DMS79 (cell line): ENCODE data around the gene PAPPA2.

Experiments
- DNase-seq: peaks from one replicate; lab custom pipeline; 2025; lab: John Stamatoyannopoulos, UW

Gene PAPPA2

GRCh38 chr1:176854758-176855745 lies 392.1 kb downstream of the PAPPA2 start:
- DNase-seq, result no peak

DNA sequence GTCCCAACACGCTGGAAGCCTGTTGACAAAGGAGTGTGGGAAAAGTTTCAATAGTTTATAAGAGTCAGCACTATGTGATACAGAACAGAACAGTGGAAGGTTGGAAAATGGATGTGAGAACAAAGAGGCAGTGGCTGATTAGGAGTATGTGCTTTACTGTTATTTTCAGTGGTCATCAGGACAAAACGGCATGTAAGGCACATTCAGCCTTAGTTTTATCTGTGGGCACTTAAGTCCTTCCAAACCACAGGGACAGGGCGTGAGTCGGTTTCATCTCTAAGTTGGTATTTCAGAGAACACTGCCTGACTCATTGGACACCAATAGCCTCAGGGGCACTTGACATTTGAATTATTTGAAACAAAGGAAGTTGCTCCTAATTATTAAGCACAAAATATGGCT lies 394.7 kb downstream of the PAPPA2 start:
- no peak for DNase-seq

DNA sequence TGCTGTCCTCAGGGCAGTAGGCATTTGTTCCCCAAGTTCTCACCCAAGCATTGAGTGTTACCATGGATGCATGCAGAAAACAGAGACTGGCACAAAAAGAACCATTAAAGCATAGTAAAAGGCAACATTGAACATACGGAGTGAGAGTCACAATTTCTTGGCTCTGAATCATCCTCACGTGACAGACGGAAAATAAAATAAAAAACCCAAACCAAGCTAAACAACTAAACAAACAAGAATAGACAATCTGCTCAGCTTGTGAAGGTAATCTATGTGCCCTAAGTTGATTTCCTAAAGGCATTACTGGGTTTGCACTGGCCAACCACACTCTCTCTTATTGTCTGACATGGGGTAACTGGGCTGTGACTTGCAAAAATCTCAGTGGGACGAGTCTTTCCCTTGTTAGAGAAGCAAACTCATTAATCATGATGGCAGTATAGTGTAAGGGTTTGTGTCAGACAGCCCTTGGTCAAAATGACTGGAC lies 395.5 kb downstream of the PAPPA2 start:
- no peak for DNase-seq

- no peak for DNase-seq
Observed at GRCh38 chr1:176863613-176864012, 400.6 kb downstream of the PAPPA2 start.

- DNase-seq, result no peak
Observed at GRCh38 chr1:176864211-176864610, 401.2 kb downstream of the PAPPA2 start.

GRCh38 chr1:176866011-176866714 lies 403.2 kb downstream of the PAPPA2 start:
- DNase-seq, result no peak

- DNase-seq, result no peak
Observed at GRCh38 chr1:176869577-176869976, 406.6 kb downstream of the PAPPA2 start.

DNA sequence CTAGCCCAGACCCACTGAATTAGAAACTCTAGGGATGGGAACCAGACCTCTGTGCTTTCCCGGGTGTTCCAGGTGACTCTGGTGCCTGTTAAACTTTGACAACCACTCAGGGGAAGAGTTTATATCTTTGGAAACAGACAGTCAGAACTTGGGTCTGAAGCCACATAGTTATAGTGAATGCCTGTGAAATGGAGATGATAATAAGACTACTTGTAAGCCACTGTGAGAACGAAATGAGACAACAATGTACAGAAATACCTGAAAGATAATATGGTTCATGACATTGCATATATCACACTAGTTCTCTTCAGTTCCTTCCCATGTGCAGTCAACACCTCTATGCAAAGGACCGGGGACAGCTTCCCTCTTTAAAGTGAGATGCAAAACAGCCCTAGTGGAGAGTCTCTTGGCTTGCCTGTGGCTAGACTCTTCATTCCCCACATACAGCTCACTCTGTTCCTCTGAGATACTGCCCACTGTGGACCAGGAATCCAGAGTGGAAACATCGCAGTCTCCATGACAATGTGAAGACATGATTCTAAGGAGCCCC lies 414.1 kb downstream of the PAPPA2 start:
- no peak for DNase-seq

- no peak for DNase-seq
Observed at GRCh38 chr1:176877557-176877956, 414.6 kb downstream of the PAPPA2 start.

- no peak for DNase-seq
Observed at GRCh38 chr1:176878750-176879536, 416.0 kb downstream of the PAPPA2 start.

GRCh38 chr1:176879784-176880620 lies 417.0 kb downstream of the PAPPA2 start:
- DNase-seq, result no peak

- DNase-seq, result no peak
Observed at GRCh38 chr1:176880955-176881595, 418.1 kb downstream of the PAPPA2 start.

DNA sequence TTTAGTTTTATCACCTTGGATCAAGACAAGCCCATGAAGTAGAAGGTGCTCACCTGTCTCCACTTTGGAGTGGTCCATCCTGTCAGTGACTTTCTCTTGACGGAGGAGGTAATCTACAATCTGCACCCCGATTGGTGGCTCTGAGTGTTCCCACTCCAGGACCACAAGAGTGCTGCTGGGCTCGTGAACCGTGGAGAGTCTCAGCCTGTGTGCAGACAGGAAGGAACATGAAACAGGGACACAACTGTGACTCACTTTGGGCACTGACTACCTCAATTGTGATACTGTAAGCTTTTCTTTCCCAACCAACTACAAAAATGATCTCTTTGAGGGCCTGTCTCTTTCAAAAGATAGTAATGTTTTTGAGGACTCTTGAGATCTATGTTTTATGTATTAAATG lies 421.3 kb downstream of the PAPPA2 start:
- peak; percentile 13 for DNase-seq

DNA sequence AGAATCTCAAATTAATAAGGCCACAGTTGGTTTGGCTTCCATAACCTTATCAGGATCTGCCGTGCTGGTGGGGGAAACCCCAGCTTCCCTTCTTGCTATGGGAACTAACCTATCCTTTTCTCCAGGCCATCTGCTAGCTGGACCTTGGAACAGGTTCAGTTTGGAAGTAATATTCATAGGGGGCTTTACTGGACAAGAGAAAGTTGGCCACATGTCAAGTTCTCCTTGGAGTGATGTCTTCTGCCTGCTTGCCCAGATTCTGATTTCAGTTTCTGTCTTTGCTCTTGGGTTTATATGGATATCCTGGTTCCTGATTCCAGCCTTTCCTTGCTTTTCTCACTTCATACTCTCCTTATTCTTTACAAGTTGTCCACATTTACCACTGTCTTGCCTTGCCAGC lies 421.9 kb downstream of the PAPPA2 start:
- no peak for DNase-seq

- DNase-seq, result no peak
Observed at GRCh38 chr1:176885341-176885740, 422.4 kb downstream of the PAPPA2 start.

DNA sequence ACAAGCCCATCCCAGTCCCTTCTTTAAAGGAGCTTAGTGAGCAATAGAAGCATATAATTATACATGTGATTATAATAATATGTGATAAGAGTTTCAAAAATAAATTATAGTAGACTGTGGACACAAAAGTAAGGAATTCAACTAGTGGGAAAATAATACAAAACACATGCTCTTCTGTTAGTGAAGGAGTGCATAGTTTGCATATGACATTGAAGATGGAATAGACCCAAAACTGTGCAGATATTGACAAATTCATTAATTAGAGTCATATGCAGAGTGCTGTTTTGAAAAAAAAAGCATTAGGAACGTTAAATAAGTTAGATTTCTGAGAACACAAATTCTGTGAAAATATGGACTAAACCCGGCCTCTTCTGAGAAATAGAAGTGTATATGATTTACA lies 422.8 kb downstream of the PAPPA2 start:
- DNase-seq, result no peak

- no peak for DNase-seq
Observed at GRCh38 chr1:176888471-176889032, 425.6 kb downstream of the PAPPA2 start.

GRCh38 chr1:176893625-176894352 lies 430.8 kb downstream of the PAPPA2 start:
- DNase-seq, result no peak

DNA sequence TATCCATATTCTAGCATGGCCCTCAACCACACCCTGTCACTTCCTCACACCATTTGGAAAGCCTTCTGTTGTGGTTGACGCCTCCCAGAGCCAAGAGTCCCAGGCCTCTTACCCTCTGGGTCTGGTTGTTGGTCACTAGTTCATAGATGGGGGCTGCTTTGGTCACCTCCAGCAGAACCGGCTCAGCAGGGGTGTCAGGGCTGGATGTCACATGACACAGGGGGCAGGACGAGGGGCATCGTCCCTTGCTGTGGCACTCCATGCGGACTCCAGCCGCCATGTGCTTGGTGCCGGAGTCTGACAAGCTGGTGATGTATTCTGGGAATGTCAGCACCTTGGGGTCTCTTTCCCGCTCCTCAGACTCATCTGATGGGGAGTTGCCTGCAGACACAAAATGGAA lies 431.5 kb downstream of the PAPPA2 start:
- DNase-seq, result no peak
